ENCODE data around the gene PHF19. TPM values are rescaled to one million over a fixed set of nuclear protein-coding genes. Genes with fewer than 3 reads are reported as not detected.

PHF19 gene
- total RNA-seq, 1 donor from 2014 or later = 19.0 TPM

DNA sequence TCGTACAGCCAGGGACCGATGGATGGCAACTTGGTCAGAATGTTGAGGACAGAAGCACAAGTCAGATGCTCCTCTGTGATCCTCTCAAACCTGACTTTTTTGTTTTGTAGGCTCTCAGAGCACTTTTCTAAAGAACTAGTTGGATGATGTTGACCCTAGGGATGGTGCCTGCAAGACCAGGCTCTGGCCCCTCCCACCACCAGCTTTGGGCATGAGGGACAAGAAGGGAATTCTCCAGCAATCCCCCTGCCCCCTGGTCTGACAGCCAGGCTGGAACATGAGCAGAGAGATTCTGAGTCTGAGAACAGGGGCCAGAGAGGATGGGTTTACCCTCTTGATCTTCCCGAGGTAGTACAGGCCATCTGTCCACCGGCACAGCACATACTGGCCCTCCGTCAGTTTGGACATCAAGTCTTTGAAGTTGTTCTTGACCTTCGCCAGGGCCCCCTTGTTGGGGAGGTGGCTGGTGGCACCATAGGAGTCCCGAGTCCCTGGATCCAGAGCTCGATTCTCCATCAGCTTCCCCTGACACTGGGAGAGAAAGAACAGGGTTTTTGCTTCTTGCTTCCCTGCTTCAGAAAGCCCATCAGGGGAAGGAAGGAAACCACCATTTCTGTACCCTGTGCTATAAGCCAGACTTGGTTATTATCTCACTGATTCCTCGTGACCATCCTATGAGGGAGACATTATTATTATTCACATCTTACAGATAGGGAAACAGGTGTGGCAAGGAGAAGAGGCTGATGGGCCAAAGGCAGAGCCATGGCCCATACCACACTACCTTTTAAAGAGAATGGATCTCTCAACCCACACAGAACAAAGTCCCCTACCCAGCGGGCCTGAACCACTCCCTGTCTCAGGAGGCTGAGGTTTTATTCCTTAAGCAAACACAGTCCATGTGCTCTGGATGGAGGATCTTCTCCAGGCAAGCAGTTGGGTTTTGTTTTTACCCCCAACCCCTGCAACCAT is 2.5 kb downstream of the PHF19 start:
- Histone ChIP-seq H3K9me3 (no peaks in the 10 kb centered on the region), H3K36me3 (no peaks in the 10 kb centered on the region), H3K4me3 (no peak overlapping the region), H3K27me3 (no peaks in the 10 kb centered on the region), H3K4me1 (peaks cover 3% of the 10 kb centered on the region), H3K27ac (no peak overlapping the region)
- DNase-seq (peak; percentile 36), ATAC-seq (no peak)
- TF ChIP-seq, protein P1, sequence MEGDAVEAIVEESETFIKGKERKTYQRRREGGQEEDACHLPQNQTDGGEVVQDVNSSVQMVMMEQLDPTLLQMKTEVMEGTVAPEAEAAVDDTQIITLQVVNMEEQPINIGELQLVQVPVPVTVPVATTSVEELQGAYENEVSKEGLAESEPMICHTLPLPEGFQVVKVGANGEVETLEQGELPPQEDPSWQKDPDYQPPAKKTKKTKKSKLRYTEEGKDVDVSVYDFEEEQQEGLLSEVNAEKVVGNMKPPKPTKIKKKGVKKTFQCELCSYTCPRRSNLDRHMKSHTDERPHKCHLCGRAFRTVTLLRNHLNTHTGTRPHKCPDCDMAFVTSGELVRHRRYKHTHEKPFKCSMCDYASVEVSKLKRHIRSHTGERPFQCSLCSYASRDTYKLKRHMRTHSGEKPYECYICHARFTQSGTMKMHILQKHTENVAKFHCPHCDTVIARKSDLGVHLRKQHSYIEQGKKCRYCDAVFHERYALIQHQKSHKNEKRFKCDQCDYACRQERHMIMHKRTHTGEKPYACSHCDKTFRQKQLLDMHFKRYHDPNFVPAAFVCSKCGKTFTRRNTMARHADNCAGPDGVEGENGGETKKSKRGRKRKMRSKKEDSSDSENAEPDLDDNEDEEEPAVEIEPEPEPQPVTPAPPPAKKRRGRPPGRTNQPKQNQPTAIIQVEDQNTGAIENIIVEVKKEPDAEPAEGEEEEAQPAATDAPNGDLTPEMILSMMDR (IDR thresholded peaks at IDR 0.05) = no peak
- intact Hi-C loops (cut with DNase I) = loop anchor here (10.0 kb wide), 1 partner anchor 60 kb away; no protein-coding TSS in a partner anchor

DNA sequence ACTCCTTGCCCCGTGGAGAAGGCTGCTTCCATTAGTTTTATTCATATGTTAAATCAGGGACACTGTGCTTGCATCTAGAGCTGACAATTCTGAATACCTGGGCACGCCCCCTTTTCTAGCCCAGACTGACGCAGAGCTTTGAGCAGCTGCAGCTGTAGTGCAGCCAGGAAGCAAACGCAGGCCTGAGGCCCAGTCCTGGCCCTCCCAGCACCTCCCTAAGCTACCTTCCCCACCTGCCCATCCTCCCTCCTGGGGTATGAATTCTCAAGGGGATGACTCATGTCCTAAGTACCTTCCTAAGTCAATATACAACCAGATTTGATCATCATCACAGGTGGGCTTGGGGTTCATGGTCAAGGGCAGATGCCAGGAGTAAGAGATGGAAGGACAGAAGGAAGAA is 3.5 kb downstream of the PHF19 start:
- TF ChIP-seq, protein P1 (IDR thresholded peaks at IDR 0.05) = no peak
- DNase-seq (no peak), ATAC-seq (no peak)
- Histone ChIP-seq H3K27me3 (no peaks in the 10 kb centered on the region), H3K4me3 (no peak overlapping the region), H3K4me1 (peaks cover 7% of the 10 kb centered on the region), H3K27ac (no peak overlapping the region), H3K9me3 (no peaks in the 10 kb centered on the region), H3K36me3 (no peaks in the 10 kb centered on the region)
- intact Hi-C loops (cut with DNase I) = loop anchor here (10.0 kb wide), 1 partner anchor 61 kb away; no protein-coding TSS in a partner anchor

DNA sequence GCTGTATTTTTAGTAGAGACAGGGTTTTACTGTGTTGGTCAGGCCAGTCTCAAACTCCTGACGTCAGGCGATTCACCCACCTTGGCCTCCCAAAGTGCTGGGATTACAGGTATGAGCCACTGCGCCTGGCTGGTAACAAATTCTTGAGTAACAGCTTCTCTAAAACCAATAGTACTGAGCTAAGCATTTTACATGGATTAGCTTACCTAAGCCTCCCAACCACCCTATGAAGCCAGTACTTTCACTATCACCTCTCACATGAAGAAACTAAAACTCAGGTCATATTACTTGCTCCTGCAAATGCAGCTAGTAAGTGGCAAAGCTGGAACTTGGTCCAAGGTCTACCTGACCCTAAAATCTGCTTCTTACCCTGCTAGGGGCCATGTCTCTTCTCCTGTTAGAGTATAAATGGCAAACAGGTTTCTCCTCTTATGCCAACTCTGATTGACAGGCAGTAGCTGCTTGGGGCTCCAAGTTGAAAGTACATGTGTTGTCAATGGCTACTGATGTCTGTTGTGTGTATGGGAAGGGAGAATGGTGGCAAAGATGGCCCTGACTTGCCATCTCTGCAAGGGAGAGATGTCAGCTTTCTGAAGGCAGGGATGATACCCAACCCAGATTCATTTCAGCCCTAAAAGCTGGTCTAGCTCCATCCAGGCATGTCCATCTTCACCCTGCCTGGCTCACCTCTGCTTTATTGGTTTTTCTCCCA is 4.0 kb downstream of the PHF19 start:
- intact Hi-C loops (cut with DNase I) = loop anchor here (10.0 kb wide), 1 partner anchor 62 kb away; no protein-coding TSS in a partner anchor
- Histone ChIP-seq H3K36me3 (no peaks in the 10 kb centered on the region), H3K27ac (no peak overlapping the region), H3K9me3 (no peaks in the 10 kb centered on the region), H3K27me3 (no peaks in the 10 kb centered on the region), H3K4me1 (peaks cover 12% of the 10 kb centered on the region), H3K4me3 (no peak overlapping the region)
- no peak for DNase-seq
- no peak for ATAC-seq
- TF ChIP-seq, protein P1 (IDR thresholded peaks at IDR 0.05) = no peak

DNA sequence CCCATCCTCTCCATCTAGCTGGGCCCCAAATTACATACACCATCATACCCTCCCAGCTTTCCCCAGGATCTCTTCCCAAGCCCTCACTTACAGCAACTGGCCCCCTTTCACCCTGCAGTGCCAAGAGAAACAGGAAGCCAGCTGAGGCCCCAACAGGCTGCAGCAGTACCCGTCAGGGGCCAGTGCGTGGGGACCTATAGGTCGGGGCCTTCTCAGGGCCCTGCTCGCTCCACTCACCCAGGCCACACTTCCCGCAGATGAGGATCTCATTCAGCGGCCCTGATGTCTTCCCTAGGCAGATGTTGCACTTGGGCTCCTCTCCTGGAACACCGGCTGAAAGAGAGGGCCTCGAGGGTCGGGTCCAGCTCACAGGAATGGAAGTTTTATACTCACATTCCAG is 6.8 kb downstream of the PHF19 start:
- Histone ChIP-seq H3K36me3 (no peaks in the 10 kb centered on the region), H3K4me3 (no peak overlapping the region), H3K27ac (no peak overlapping the region), H3K4me1 (peaks cover 14% of the 10 kb centered on the region), H3K27me3 (no peaks in the 10 kb centered on the region), H3K9me3 (no peaks in the 10 kb centered on the region)
- ATAC-seq (no peak), DNase-seq (no peak)
- intact Hi-C loops (cut with DNase I) = loop anchor here (10.0 kb wide), 1 partner anchor 65 kb away; no protein-coding TSS in a partner anchor
- TF ChIP-seq, protein P1 (IDR thresholded peaks at IDR 0.05) = no peak

DNA sequence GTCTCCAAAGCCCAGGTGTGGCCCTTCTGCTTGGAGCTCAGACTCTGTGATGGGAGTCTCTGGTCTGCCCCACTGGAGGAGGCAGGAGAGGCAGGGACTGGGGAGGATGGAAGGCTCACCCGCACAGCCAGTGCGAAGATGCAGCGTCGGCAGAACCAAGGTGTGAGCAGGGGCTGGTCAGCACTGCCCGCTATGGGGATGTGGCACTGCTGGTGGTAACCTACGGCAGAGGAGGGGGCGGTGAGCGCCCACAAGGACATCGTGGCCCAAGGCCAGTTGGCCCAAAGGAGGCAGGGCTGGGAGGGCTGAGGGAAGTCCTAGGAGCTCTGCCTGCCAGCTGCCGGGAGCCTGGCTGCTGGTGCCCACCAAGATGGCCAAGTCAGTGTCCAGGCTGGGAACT is 7.3 kb downstream of the PHF19 start:
- no peaks in the 10 kb centered on the region for H3K9me3 ChIP-seq
- no peaks in the 10 kb centered on the region for H3K36me3 ChIP-seq
- no peak for ATAC-seq
- no peak overlapping the region for H3K4me3 ChIP-seq
- peak overlapping the region; percentile 86 for H3K27ac ChIP-seq
- DNase-seq = no peak
- H3K4me1 ChIP-seq = peaks cover 14% of the 10 kb centered on the region
- intact Hi-C loops (cut with DNase I) = loop anchor here (10.0 kb wide), 1 partner anchor 65 kb away; no protein-coding TSS in a partner anchor
- no peaks in the 10 kb centered on the region for H3K27me3 ChIP-seq
- TF ChIP-seq, protein P1 (IDR thresholded peaks at IDR 0.05) = no peak
